GM18499 (cell line): ENCODE data around the gene HDGFL2.

ENCODE experiments used
- ATAC-seq: cut with Tn5 transposase; IDR thresholded peaks from one replicate; pipeline ENCODE4 v1.9.1; 2021; ENCODE audit warnings: moderate number of reproducible peaks; ENCODE audit not compliant: insufficient read depth, unreplicated experiment

The HDGFL2 gene

GRCh38 chr19:4548238-4548584 is 76.1 kb downstream of the HDGFL2 start:
- no peak for ATAC-seq

- no peak for ATAC-seq
Observed at GRCh38 chr19:4550018-4550417, 77.9 kb downstream of the HDGFL2 start.

GRCh38 chr19:4550479-4551050 is 78.5 kb downstream of the HDGFL2 start:
- ATAC-seq: no peak
